ENCODE results near the gene DNAJC18.
A peak's percentile ranks its signal among the peaks of the same experiment; 100 is the strongest.

The DNAJC18 gene

DNA sequence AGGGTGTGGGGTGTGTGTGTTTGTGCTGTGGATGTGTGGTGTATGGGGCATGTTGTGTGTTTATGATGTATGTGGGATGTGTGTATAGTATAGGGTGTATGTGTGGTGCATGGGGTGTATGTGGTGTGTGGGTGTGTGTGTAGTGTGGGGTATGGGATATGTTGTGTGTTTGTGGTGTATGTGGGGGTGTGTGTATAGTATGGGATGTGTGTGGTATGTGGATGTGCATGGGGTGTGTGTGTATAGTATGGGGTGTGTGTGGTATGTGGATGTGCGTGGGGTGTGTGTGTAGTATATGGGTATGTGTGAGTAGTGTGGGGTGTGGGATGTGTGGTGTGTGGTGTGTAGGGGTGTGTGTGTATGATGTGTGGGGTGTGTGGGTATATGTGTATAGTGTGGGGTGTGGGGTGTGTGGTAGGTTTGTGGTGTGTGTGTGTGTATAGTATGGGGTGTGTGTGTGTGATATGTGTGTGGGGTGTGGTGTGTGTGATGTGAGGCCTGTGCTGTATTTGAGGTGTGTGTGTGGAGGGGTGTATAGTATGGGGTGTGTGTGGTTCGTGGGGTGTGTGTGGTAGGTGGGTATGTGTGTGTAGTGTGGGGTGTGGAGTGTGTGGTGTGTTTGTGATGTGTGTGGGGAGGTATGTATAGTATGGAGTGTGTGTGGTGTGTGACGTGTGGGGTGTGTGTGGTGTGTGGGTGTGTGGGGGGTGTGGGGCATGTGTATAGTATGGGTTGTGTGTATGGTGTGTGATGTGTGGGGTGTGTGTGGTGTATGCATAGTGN is 12.7 kb upstream of the DNAJC18 start (continued):
- TF ChIP-seq ZEB2 (tag by site-specific recombination; IDR thresholded peaks at IDR 0.05) (no peak), ZNF777 (tag by site-specific recombination; IDR thresholded peaks at IDR 0.05; ENCODE audit: borderline replicate concordance) (no peak), ZBTB20 (tag by site-specific recombination; IDR thresholded peaks at IDR 0.05) (0 out of 2 replicates have a peak, but pooled peaks have one; percentile 10), ZNF202 (tag by site-specific recombination; IDR thresholded peaks at IDR 0.05; ENCODE audit: borderline replicate concordance) (no peak), ZNF174 (tag by site-specific recombination; IDR thresholded peaks at IDR 0.05) (no peak), ZNF560 (tag by site-specific recombination; IDR thresholded peaks at IDR 0.05; ENCODE audit: borderline replicate concordance) (no peak), FEZF1 (tag by site-specific recombination; IDR thresholded peaks at IDR 0.05) (no peak), SETDB1 (IDR thresholded peaks at IDR 0.05; ENCODE audit: insufficient read length, low read length) (no peak), ZNF600 (tag by site-specific recombination; IDR thresholded peaks at IDR 0.05) (no peak), ZNF223 (tag by site-specific recombination; IDR thresholded peaks at IDR 0.05) (no peak), ZNF19 (tag by site-specific recombination; IDR thresholded peaks at IDR 0.05; ENCODE audit: low read depth) (no peak), ZIC2 (tag by site-specific recombination; IDR thresholded peaks at IDR 0.05) (no peak), ZNF404 (tag by site-specific recombination; IDR thresholded peaks at IDR 0.05) (no peak), MZF1 (tag by site-specific recombination; IDR thresholded peaks at IDR 0.05; ENCODE audit: borderline replicate concordance) (no peak), ZNF157 (tag by site-specific recombination; IDR thresholded peaks at IDR 0.05) (no peak), ZNF658 (tag by site-specific recombination; IDR thresholded peaks at IDR 0.05) (no peak), OVOL3 (tag by site-specific recombination; IDR thresholded peaks at IDR 0.05) (no peak), ZNF843 (tag by site-specific recombination; IDR thresholded peaks at IDR 0.05) (no peak), EGR2 (tag by site-specific recombination; IDR thresholded peaks at IDR 0.05; ENCODE audit: low read depth) (peak; percentile 36; the same call in 1 of the 2 replicates), ZNF16 (tag by site-specific recombination; IDR thresholded peaks at IDR 0.05; ENCODE audit: low read depth) (no peak), ZFP41 (tag by site-specific recombination; IDR thresholded peaks at IDR 0.05; ENCODE audit: borderline replicate concordance) (no peak), KLF16 (tag by site-specific recombination; IDR thresholded peaks at IDR 0.05) (no peak), ZNF610 (tag by site-specific recombination; IDR thresholded peaks at IDR 0.05; ENCODE audit: borderline replicate concordance) (no peak), ZNF274 (IDR thresholded peaks at IDR 0.05; ENCODE audit: low read length) (no peak), ZNF274 (tag by site-specific recombination; IDR thresholded peaks at IDR 0.05; ENCODE audit: borderline replicate concordance) (no peak), ZNF664 (tag by site-specific recombination; IDR thresholded peaks at IDR 0.05) (no peak), ZNF514 (tag by site-specific recombination; IDR thresholded peaks at IDR 0.05) (no peak; the same call in 1 of the 2 replicates), ZNF776 (tag by site-specific recombination; IDR thresholded peaks at IDR 0.05; ENCODE audit: borderline replicate concordance) (peak; percentile 23; the same call in 1 of the 2 replicates), ZFP69B (tag by site-specific recombination; IDR thresholded peaks at IDR 0.05) (no peak), ZSCAN30 (tag by site-specific recombination; IDR thresholded peaks at IDR 0.05) (no peak)
- TF ChIP-seq, protein P1, sequence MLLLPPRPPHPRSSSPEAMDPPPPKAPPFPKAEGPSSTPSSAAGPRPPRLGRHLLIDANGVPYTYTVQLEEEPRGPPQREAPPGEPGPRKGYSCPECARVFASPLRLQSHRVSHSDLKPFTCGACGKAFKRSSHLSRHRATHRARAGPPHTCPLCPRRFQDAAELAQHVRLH (tag by site-specific recombination; IDR thresholded peaks at IDR 0.05), result no peak
- TF ChIP-seq, protein P2, sequence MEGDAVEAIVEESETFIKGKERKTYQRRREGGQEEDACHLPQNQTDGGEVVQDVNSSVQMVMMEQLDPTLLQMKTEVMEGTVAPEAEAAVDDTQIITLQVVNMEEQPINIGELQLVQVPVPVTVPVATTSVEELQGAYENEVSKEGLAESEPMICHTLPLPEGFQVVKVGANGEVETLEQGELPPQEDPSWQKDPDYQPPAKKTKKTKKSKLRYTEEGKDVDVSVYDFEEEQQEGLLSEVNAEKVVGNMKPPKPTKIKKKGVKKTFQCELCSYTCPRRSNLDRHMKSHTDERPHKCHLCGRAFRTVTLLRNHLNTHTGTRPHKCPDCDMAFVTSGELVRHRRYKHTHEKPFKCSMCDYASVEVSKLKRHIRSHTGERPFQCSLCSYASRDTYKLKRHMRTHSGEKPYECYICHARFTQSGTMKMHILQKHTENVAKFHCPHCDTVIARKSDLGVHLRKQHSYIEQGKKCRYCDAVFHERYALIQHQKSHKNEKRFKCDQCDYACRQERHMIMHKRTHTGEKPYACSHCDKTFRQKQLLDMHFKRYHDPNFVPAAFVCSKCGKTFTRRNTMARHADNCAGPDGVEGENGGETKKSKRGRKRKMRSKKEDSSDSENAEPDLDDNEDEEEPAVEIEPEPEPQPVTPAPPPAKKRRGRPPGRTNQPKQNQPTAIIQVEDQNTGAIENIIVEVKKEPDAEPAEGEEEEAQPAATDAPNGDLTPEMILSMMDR (tag by site-specific recombination; IDR thresholded peaks at IDR 0.05), result no peak
- TF ChIP-seq, protein P3, sequence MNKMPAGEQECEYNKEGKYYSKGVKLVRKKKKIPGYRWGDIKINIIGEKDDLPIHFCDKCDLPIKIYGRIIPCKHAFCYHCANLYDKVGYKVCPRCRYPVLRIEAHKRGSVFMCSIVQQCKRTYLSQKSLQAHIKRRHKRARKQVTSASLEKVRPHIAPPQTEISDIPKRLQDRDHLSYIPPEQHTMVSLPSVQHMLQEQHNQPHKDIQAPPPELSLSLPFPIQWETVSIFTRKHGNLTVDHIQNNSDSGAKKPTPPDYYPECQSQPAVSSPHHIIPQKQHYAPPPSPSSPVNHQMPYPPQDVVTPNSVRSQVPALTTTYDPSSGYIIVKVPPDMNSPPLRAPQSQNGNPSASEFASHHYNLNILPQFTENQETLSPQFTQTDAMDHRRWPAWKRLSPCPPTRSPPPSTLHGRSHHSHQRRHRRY (tag by site-specific recombination; IDR thresholded peaks at IDR 0.05), result 0 out of 2 replicates have a peak, but pooled peaks have one; percentile 34
- TF ChIP-seq, protein P4, sequence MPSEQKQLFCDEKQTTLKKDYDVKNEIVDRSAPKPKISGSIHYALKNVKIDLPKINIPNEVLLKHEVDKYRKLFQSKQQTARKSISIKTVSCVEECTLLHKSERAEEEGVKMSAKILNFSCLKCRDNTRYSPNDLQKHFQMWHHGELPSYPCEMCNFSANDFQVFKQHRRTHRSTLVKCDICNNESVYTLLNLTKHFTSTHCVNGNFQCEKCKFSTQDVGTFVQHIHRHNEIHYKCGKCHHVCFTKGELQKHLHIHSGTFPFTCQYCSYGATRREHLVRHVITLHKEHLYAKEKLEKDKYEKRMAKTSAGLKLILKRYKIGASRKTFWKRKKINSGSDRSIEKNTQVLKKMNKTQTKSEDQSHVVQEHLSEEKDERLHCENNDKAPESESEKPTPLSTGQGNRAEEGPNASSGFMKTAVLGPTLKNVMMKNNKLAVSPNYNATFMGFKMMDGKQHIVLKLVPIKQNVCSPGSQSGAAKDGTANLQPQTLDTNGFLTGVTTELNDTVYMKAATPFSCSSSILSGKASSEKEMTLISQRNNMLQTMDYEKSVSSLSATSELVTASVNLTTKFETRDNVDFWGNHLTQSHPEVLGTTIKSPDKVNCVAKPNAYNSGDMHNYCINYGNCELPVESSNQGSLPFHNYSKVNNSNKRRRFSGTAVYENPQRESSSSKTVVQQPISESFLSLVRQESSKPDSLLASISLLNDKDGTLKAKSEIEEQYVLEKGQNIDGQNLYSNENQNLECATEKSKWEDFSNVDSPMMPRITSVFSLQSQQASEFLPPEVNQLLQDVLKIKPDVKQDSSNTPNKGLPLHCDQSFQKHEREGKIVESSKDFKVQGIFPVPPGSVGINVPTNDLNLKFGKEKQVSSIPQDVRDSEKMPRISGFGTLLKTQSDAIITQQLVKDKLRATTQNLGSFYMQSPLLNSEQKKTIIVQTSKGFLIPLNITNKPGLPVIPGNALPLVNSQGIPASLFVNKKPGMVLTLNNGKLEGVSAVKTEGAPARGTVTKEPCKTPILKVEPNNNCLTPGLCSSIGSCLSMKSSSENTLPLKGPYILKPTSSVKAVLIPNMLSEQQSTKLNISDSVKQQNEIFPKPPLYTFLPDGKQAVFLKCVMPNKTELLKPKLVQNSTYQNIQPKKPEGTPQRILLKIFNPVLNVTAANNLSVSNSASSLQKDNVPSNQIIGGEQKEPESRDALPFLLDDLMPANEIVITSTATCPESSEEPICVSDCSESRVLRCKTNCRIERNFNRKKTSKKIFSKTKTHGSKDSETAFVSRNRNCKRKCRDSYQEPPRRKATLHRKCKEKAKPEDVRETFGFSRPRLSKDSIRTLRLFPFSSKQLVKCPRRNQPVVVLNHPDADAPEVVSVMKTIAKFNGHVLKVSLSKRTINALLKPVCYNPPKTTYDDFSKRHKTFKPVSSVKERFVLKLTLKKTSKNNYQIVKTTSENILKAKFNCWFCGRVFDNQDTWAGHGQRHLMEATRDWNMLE (tag by site-specific recombination; conservative IDR thresholded peaks at IDR 0.05; ENCODE audit: low read depth), result no peak

All from HEK293 (cell line).